Testis (tissue), 2 donors: ENCODE results near the gene FOLH1.
"Not testable (repeated sequence)": the region's sequence is repeated elsewhere in the genome, so short reads cannot be mapped to it uniquely, and the experiment has no call there.

Experiments
- CTCF ChIP-seq, 3 experiments: fragments of 450-650 bp in 2 of 3; fragments of 200-600 bp in 1 of 3; sonication (generic) in 1 of 3; IDR thresholded peaks; one replicate each; pipeline ENCODE4 v1.5.1; 2016 to 2019; ENCODE audit warnings: antibody characterized with exemption in 3 of 3, mild to moderate bottlenecking in 2 of 3, moderate library complexity in 1 of 3
- POLR2A ChIP-seq: fragments of 450-650 bp; IDR thresholded peaks from one replicate; pipeline ENCODE4 v1.6.1; 2017; ENCODE audit warnings: antibody characterized with exemption, mild to moderate bottlenecking, moderate library complexity

- not testable (repeated sequence) for TF ChIP-seq POLR2A; CTCF (IDR thresholded peaks at IDR 0.05)
Measured at GRCh38 chr11:49233019-49233418, 24.6 kb upstream of the FOLH1 start.
